DOHH2 (cell line): ENCODE measurements around the gene LDAH.

Source experiments
- H3F3A ChIP-seq: fragments of 200-600 bp; sonication (generic), shearing (Covaris generic); 2 replicates; pipeline ENCODE4 v1.6.0; 2016; ENCODE audit warnings: antibody characterized with exemption, mild to moderate bottlenecking; ENCODE audit not compliant: control insufficient read depth, insufficient read depth
- H3K27ac ChIP-seq: fragments of 200-600 bp; sonication (generic); 2 replicates; pipeline ENCODE4 v1.5.1; 2014; ENCODE audit warnings: low read depth, mild to moderate bottlenecking, low read length, moderate library complexity
- H3K27me3 ChIP-seq: fragments of 200-600 bp; sonication (generic); 2 replicates; pipeline ENCODE4 v1.6.1; 2014; ENCODE audit warnings: mild to moderate bottlenecking, low read length, mixed read lengths; ENCODE audit not compliant: control insufficient read depth
- H3K36me3 ChIP-seq: fragments of 200-600 bp; sonication (generic); 2 replicates; pipeline ENCODE4 v1.6.1; 2014; ENCODE audit warnings: mild to moderate bottlenecking, low read length, moderate library complexity, mixed read lengths; ENCODE audit not compliant: control insufficient read depth
- H3K4me1 ChIP-seq: fragments of 200-600 bp; sonication (generic); 2 replicates; pipeline ENCODE4 v1.6.1; 2014; ENCODE audit warnings: mild to moderate bottlenecking, low read length, mixed read lengths; ENCODE audit not compliant: control insufficient read depth
- H3K4me2 ChIP-seq: fragments of 200-600 bp; sonication (generic); 2 replicates; pipeline ENCODE4 v1.6.0; 2014; ENCODE audit warnings: mild to moderate bottlenecking, low read length, moderate library complexity
- H3K4me3 ChIP-seq: fragments of 200-600 bp; sonication (generic); 2 replicates; pipeline ENCODE4 v1.5.1; 2014; ENCODE audit warnings: mild to moderate bottlenecking, low read length, mixed read lengths
- H3K79me2 ChIP-seq: fragments of 200-600 bp; sonication (generic); 2 replicates; pipeline ENCODE4 v1.6.1; 2014; ENCODE audit warnings: mild to moderate bottlenecking, low read length, mixed read lengths; ENCODE audit not compliant: control insufficient read depth
- H3K9me2 ChIP-seq: fragments of 200-600 bp; sonication (generic); replicated peaks from 2 replicates; pipeline ENCODE4 v1.6.1; 2014; ENCODE audit warnings: mild to moderate bottlenecking, low read length, mixed read lengths; ENCODE audit not compliant: control insufficient read depth
- H3K9me3 ChIP-seq: fragments of 200-600 bp; sonication (generic); 2 replicates; pipeline ENCODE4 v1.6.1; 2014; ENCODE audit warnings: antibody characterized with exemption, low read length, mixed read lengths; ENCODE audit not compliant: control insufficient read depth, insufficient read depth
- H4K20me1 ChIP-seq: fragments of 200-600 bp; sonication (generic); 2 replicates; pipeline ENCODE4 v1.6.0; 2014; ENCODE audit warnings: low read depth, mild to moderate bottlenecking, antibody characterized with exemption, low read length, moderate library complexity; ENCODE audit not compliant: control insufficient read depth, insufficient read depth
- EZH2phosphoT487 ChIP-seq: fragments of 200-600 bp; sonication (generic); IDR thresholded peaks from 2 replicates; pipeline ENCODE4 v1.6.1; 2017; ENCODE audit warnings: borderline replicate concordance, mild to moderate bottlenecking, antibody characterized with exemption, low read length, moderate library complexity, mixed read lengths
- TF ChIP-seq, protein P1 (sequence below): fragments of 200-600 bp; sonication (generic); IDR thresholded peaks from one replicate; pipeline ENCODE4 v1.5.1; 2014; ENCODE audit warnings: antibody characterized with exemption, mild to moderate bottlenecking, low read depth, low read length; ENCODE audit not compliant: poor library complexity, severe bottlenecking

LDAH gene

DNA sequence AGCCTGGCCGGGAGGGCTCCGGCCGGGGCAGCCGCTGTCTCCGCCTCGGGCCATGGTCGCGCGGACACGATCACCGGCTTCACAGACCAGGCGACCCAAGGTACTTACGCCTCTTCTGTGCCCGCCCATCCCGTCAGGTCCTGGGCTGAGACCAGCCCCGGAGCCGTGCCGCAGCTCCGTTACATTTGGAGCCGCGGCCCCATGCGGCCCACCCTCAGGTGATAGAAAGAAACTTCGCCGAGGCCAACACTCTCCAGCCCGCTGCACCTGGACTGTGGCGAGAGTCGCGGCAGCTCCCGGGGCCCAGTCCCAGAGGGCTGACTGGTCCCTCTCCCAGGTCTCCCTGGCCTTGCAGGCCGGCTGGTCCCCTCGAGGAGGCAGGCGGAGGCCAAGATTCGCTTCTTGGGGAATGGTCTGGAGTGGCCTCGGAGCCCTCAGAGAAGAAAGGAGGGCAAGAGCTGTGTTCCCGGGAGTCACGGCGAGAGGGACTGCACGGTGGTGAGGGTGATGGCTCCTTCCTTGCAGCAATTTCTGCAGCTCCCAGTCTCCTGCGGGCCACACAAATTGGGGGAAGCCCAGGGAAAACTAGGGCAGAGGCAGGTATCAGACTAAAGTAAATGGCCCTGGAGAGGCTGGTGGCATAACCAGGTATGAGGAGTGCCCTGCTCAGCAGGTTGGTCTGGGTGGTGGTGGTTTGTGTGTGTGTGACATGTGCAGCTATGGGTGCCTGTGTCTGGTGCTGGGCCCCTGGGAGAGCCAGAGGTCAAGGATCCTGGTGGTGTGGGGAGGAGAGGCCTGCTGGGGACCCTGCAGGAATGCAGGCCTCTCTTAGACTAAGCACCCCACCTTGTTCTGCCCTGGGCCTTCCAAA, 155.1 kb downstream of the LDAH start:
- Histone ChIP-seq H3K27ac (no peak overlapping the region), H3F3A (no peaks in the 10 kb centered on the region), H3K9me2 (no peaks in the 10 kb centered on the region), H3K4me2 (peak overlapping the region; percentile 40; the same call in 1 of the 2 replicates), H3K36me3 (no peaks in the 10 kb centered on the region), H3K4me3 (0 out of 2 replicates have a peak overlapping the region, but pooled peaks have one; percentile 30), H3K27me3 (peaks cover 70% of the 10 kb centered on the region), H3K79me2 (no peaks in the 10 kb centered on the region), H4K20me1 (no peaks in the 10 kb centered on the region), H3K4me1 (peaks cover 29% of the 10 kb centered on the region), H3K9me3 (no peaks in the 10 kb centered on the region)
- no peak for TF ChIP-seq EZH2phosphoT487
- TF ChIP-seq, protein P1, sequence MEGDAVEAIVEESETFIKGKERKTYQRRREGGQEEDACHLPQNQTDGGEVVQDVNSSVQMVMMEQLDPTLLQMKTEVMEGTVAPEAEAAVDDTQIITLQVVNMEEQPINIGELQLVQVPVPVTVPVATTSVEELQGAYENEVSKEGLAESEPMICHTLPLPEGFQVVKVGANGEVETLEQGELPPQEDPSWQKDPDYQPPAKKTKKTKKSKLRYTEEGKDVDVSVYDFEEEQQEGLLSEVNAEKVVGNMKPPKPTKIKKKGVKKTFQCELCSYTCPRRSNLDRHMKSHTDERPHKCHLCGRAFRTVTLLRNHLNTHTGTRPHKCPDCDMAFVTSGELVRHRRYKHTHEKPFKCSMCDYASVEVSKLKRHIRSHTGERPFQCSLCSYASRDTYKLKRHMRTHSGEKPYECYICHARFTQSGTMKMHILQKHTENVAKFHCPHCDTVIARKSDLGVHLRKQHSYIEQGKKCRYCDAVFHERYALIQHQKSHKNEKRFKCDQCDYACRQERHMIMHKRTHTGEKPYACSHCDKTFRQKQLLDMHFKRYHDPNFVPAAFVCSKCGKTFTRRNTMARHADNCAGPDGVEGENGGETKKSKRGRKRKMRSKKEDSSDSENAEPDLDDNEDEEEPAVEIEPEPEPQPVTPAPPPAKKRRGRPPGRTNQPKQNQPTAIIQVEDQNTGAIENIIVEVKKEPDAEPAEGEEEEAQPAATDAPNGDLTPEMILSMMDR, result no peak

DNA sequence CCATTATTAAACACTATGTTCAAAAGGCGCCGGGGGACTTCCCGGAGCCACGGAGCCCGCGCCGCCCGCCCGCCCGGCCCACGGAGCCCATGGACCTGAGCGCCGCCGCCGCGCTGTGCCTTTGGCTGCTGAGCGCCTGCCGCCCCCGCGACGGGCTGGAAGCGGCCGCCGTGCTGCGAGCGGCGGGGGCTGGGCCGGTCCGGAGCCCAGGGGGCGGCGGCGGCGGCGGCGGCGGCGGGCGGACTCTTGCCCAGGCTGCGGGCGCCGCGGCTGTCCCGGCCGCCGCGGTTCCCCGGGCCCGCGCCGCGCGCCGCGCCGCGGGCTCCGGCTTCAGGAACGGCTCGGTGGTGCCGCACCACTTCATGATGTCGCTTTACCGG, 155.8 kb downstream of the LDAH start:
- Histone ChIP-seq H3F3A (no peaks in the 10 kb centered on the region), H3K4me3 (peak overlapping the region; percentile 30; the same call in 1 of the 2 replicates), H3K27me3 (peaks cover 76% of the 10 kb centered on the region), H3K36me3 (no peaks in the 10 kb centered on the region), H4K20me1 (no peaks in the 10 kb centered on the region), H3K4me2 (peak overlapping the region; percentile 40; the same call in 1 of the 2 replicates), H3K4me1 (peaks cover 23% of the 10 kb centered on the region), H3K9me3 (no peaks in the 10 kb centered on the region), H3K79me2 (no peaks in the 10 kb centered on the region), H3K27ac (no peak overlapping the region), H3K9me2 (no peaks in the 10 kb centered on the region)
- TF ChIP-seq, protein P1, result no peak
- no peak for TF ChIP-seq EZH2phosphoT487

GRCh38 chr2:20666304-20667150, 156.4 kb downstream of the LDAH start, which contains the start of gene GDF7:
TSS of gene GDF7 (plus strand) at chr2:20667144. CDS start at chr2:20667240, 96 bp downstream.
- H3K9me2 ChIP-seq, result no peaks in the 10 kb centered on the region
- H3F3A ChIP-seq, result no peaks in the 10 kb centered on the region
- H4K20me1 ChIP-seq, result no peaks in the 10 kb centered on the region
- no peaks in the 10 kb centered on the region for H3K36me3 ChIP-seq
- peak; percentile 87 for TF ChIP-seq EZH2phosphoT487
- TF ChIP-seq, protein P1, result peak; percentile 37
- H3K27me3 ChIP-seq, result peaks cover 80% of the 10 kb centered on the region
- H3K4me1 ChIP-seq, result peaks cover 16% of the 10 kb centered on the region
- peak within 1 kb of the TSS; percentile 74 for H3K4me2 ChIP-seq
- no peak within 1 kb of the TSS for H3K27ac ChIP-seq
- H3K9me3 ChIP-seq, result no peaks in the 10 kb centered on the region
- no peaks in the 10 kb centered on the region for H3K79me2 ChIP-seq
- peak within 1 kb of the TSS; percentile 65 for H3K4me3 ChIP-seq
